K562 (cell line): ENCODE data around the gene YBX2.

ENCODE experiments used
- EZH2 ChIP-seq: IDR thresholded peaks from 2 replicates; pipeline ENCODE4 v1.6.1; 2012; ENCODE audit warnings: low read depth, mild to moderate bottlenecking, inconsistent platforms, low read length, borderline replicate concordance
- NR2F6 ChIP-seq: fragments of 450-650 bp; formaldehyde crosslinking; IDR thresholded peaks from 2 replicates; pipeline ENCODE4 v1.4.0; 2020; ENCODE audit warnings: mild to moderate bottlenecking
- ZNF217 ChIP-seq: sonication (generic); formaldehyde crosslinking; IDR thresholded peaks from 2 replicates; pipeline ENCODE4 v1.8.0; 2022; ENCODE audit warnings: mild to moderate bottlenecking, missing genetic modification reagents
- ZNF274 ChIP-seq: IDR thresholded peaks from 2 replicates; pipeline ENCODE4 v1.6.1; 2011; ENCODE audit warnings: low read depth, mild to moderate bottlenecking, low read length, moderate library complexity, borderline replicate concordance
- ZNF589 ChIP-seq: fragments of 200-800 bp; sonication (Bioruptor generic); IDR thresholded peaks from 2 replicates; pipeline ENCODE4 v1.6.1; 2016; ENCODE audit warnings: low read depth, missing genetic modification characterization, missing compliant biosample characterization

GRCh38 chr17:7312432-7313087, 18.1 kb upstream of the YBX2 start:
- TF ChIP-seq ZNF589, result no peak
- no peak for TF ChIP-seq EZH2
- no peak for TF ChIP-seq NR2F6 (CRISPR knock-in tag)
- no peak for TF ChIP-seq ZNF274
- TF ChIP-seq ZNF217, result no peak
